ENCODE results near the gene ZBED4.

- TF ChIP-seq EZH2phosphoT487 (IDR thresholded peaks at IDR 0.05; ENCODE audit: low read length) (no peak), EZH2 (optimal IDR thresholded peaks at IDR 0.05; ENCODE audit: low read depth, low read length) (no peak)
- TF ChIP-seq, protein P1, sequence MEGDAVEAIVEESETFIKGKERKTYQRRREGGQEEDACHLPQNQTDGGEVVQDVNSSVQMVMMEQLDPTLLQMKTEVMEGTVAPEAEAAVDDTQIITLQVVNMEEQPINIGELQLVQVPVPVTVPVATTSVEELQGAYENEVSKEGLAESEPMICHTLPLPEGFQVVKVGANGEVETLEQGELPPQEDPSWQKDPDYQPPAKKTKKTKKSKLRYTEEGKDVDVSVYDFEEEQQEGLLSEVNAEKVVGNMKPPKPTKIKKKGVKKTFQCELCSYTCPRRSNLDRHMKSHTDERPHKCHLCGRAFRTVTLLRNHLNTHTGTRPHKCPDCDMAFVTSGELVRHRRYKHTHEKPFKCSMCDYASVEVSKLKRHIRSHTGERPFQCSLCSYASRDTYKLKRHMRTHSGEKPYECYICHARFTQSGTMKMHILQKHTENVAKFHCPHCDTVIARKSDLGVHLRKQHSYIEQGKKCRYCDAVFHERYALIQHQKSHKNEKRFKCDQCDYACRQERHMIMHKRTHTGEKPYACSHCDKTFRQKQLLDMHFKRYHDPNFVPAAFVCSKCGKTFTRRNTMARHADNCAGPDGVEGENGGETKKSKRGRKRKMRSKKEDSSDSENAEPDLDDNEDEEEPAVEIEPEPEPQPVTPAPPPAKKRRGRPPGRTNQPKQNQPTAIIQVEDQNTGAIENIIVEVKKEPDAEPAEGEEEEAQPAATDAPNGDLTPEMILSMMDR (IDR thresholded peaks at IDR 0.05; ENCODE audit: low read length): no peak
Measured at GRCh38 chr22:49892226-49892899, 38.7 kb downstream of the ZBED4 start.
